Thyroid gland (tissue), 4 donors: ENCODE measurements around the gene TWF2.

Experiments
- CTCF ChIP-seq, 6 experiments: fragments of 200-600 bp in 3 of 6; fragments of 450-650 bp in 3 of 6; sonication (generic) in 3 of 6; IDR thresholded peaks; one replicate each; pipeline ENCODE4 v1.5.1; 2016 to 2019; ENCODE audit warnings: antibody characterized with exemption in 6 of 6, mild to moderate bottlenecking in 2 of 6, inconsistent platforms in 1 of 6, moderate library complexity in 1 of 6
- POLR2A ChIP-seq, 2 donors: fragments of 450-650 bp; IDR thresholded peaks; one replicate each; pipeline ENCODE4 v1.6.1; 2017; ENCODE audit warnings: antibody characterized with exemption in 2 of 2, mild to moderate bottlenecking in 2 of 2, moderate library complexity in 1 of 2

GRCh38 chr3:52248165-52248541 lies 9.2 kb upstream of the TWF2 start:
- no peak for TF ChIP-seq CTCF (IDR thresholded peaks at IDR 0.05)
- TF ChIP-seq POLR2A (IDR thresholded peaks at IDR 0.05), result no peak
